H1 (cell line): ENCODE data around the gene DPH1. TPM values are rescaled to one million over a fixed set of nuclear protein-coding genes. Genes with fewer than 3 reads are reported as not detected.

Source experiments
- CTCF ChIA-PET: fragments of 300-600 bp; sonication (Branson Sonifier 250); formaldehyde crosslinking; loops from one replicate; lab custom pipeline; 2021; ENCODE audit not compliant: partially characterized antibody; lab: Charles Lee
- POLR2A ChIA-PET: fragments of 300-600 bp; sonication (Branson Sonifier 250); formaldehyde crosslinking; loops from one replicate; lab custom pipeline; 2021; ENCODE audit warnings: inconsistent platforms; ENCODE audit not compliant: partially characterized antibody; lab: Charles Lee
- DNase-seq, 2 experiments: peaks; one replicate each; pipeline versions ENCODE4 v3.0.0 to v3.0.0-alpha.2; 2010 to 2022; ENCODE audit warnings: low spot score in 2 of 2, low read depth in 1 of 2, mixed read lengths in 1 of 2
- FAIRE-seq: peaks from 2 replicates; lab custom pipeline; 2011; peaks lifted over from hg19 to GRCh38; lab: Jason Lieb, UNC
- H2AFZ ChIP-seq: 2 replicates; pipeline ENCODE4 v1.8.1; 2012; ENCODE audit warnings: low read length, inconsistent platforms
- H2AK5ac ChIP-seq: 2 replicates; pipeline ENCODE4 v1.6.1; 2013; ENCODE audit warnings: low read depth, low read length
- H2BK120ac ChIP-seq: replicated peaks from 2 replicates; pipeline ENCODE3; 2013; ENCODE audit warnings: low read depth, low read length, inconsistent platforms
- H2BK12ac ChIP-seq: 2 replicates; pipeline ENCODE4 v1.6.1; 2013; ENCODE audit warnings: low read depth, low read length
- H2BK15ac ChIP-seq: 2 replicates; pipeline ENCODE4 v1.6.1; 2013; ENCODE audit warnings: low read length
- H2BK20ac ChIP-seq: 2 replicates; pipeline ENCODE4 v1.6.1; 2013; ENCODE audit warnings: low read length
- H2BK5ac ChIP-seq: 2 replicates; pipeline ENCODE4 v1.6.1; 2013; ENCODE audit warnings: low read depth, low read length
- H3K14ac ChIP-seq: 2 replicates; pipeline ENCODE4 v1.6.1; 2013; ENCODE audit warnings: inconsistent platforms; ENCODE audit not compliant: insufficient read length
- H3K18ac ChIP-seq: 2 replicates; pipeline ENCODE4 v1.6.1; 2013; ENCODE audit warnings: low read length; ENCODE audit errors: extremely low read depth
- H3K23ac ChIP-seq: 2 replicates; pipeline ENCODE4 v1.6.1; 2013; ENCODE audit warnings: inconsistent platforms; ENCODE audit not compliant: insufficient read length
- H3K23me2 ChIP-seq: 2 replicates; pipeline ENCODE4 v1.6.1; 2013; ENCODE audit warnings: low read depth, low read length
- H3K27ac ChIP-seq: 2 replicates; pipeline ENCODE4 v1.6.1; 2011; ENCODE audit warnings: low read depth, low read length, inconsistent platforms
- H3K27me3 ChIP-seq, 4 experiments: replicated peaks in 1 of 4; 1 replicate in 1 of 4; 2 replicates in 3 of 4; pipeline versions ENCODE4 v1.6.1 to v1.8.1; 2011 to 2013; ENCODE audit warnings: low read length in 3 of 4, mild to moderate bottlenecking in 3 of 4, inconsistent platforms in 2 of 4, mixed read lengths in 2 of 4, moderate library complexity in 1 of 4; ENCODE audit not compliant: control insufficient read depth in 3 of 4, insufficient read depth in 3 of 4; ENCODE audit errors: extremely low read depth in 1 of 4
- H3K36me3 ChIP-seq, 4 experiments: 2 replicates each; pipeline versions ENCODE4 v1.6.1 to v1.8.1; 2011 to 2013; ENCODE audit warnings: mild to moderate bottlenecking in 4 of 4, low read length in 3 of 4, moderate library complexity in 2 of 4, control low read depth in 1 of 4, inconsistent platforms in 1 of 4; ENCODE audit not compliant: insufficient read depth in 4 of 4, control insufficient read depth in 2 of 4
- H3K4ac ChIP-seq: replicated peaks from 2 replicates; pipeline ENCODE3; 2013; ENCODE audit warnings: low read length, low read depth, mixed read lengths, inconsistent platforms; ENCODE audit not compliant: insufficient read length
- H3K4me1 ChIP-seq, 4 experiments: replicated peaks in 1 of 4; 1 replicate in 1 of 4; 2 replicates in 3 of 4; pipeline versions ENCODE4 v1.6.1 to v1.8.1; 2011 to 2013; ENCODE audit warnings: low read length in 3 of 4, inconsistent platforms in 2 of 4, mixed read lengths in 1 of 4; ENCODE audit not compliant: insufficient read depth in 4 of 4, control insufficient read depth in 3 of 4
- H3K4me2 ChIP-seq, 2 experiments: 2 replicates each; pipeline versions ENCODE4 v1.6.1 to v1.8.1; 2011 to 2013; ENCODE audit warnings: low read depth in 2 of 2, low read length in 2 of 2, control low read depth in 1 of 2, inconsistent platforms in 1 of 2, mild to moderate bottlenecking in 1 of 2; ENCODE audit not compliant: insufficient read depth in 1 of 2
- H3K4me3 ChIP-seq, 4 experiments: fragments of 200-600, 300-600 bp in 1 of 4; sonication (generic), shearing (Covaris generic), sonication (Bioruptor Twin) in 1 of 4; 2 replicates each; pipeline versions ENCODE4 v1.5.1 to v1.8.1; 2011 to 2016; ENCODE audit warnings: low read length in 4 of 4, low read depth in 3 of 4, control low read depth in 2 of 4, inconsistent platforms in 2 of 4, mild to moderate bottlenecking in 2 of 4, mixed read lengths in 1 of 4, moderate library complexity in 1 of 4; ENCODE audit not compliant: insufficient read depth in 2 of 4; ENCODE audit errors: extremely low read depth in 1 of 4
- H3K56ac ChIP-seq: replicated peaks from 2 replicates; pipeline ENCODE3; 2013; ENCODE audit warnings: low read depth, mild to moderate bottlenecking, mixed read lengths, low read length, inconsistent platforms; ENCODE audit not compliant: insufficient read length
- H3K79me1 ChIP-seq: 2 replicates; pipeline ENCODE4 v1.6.1; 2013; ENCODE audit warnings: low read depth, low read length, control low read depth
- H3K79me2 ChIP-seq, 2 experiments: 2 replicates each; pipeline versions ENCODE4 v1.6.1 to v1.8.1; 2012 to 2013; ENCODE audit warnings: low read length in 2 of 2, mild to moderate bottlenecking in 2 of 2, inconsistent platforms in 1 of 2; ENCODE audit not compliant: insufficient read depth in 2 of 2, control insufficient read depth in 1 of 2
- H3K9ac ChIP-seq, 4 experiments: replicated peaks in 1 of 4; 1 replicate in 1 of 4; 2 replicates in 3 of 4; pipeline versions ENCODE4 v1.6.1 to v1.8.1; 2011 to 2013; ENCODE audit warnings: low read depth in 3 of 4, low read length in 3 of 4, control low read depth in 2 of 4, mild to moderate bottlenecking in 2 of 4, moderate library complexity in 2 of 4, inconsistent platforms in 1 of 4; ENCODE audit errors: extremely low read depth in 1 of 4
- H3K9me3 ChIP-seq, 2 experiments: 2 replicates each; pipeline versions ENCODE4 v1.6.1 to v1.8.1; 2012 to 2013; ENCODE audit warnings: mild to moderate bottlenecking in 2 of 2, moderate library complexity in 2 of 2, control low read depth in 1 of 2, inconsistent platforms in 1 of 2, low read depth in 1 of 2, low read length in 1 of 2, mixed read lengths in 1 of 2; ENCODE audit not compliant: insufficient read depth in 2 of 2
- H4K20me1 ChIP-seq, 2 experiments: replicated peaks in 1 of 2; 2 replicates each; pipeline versions ENCODE3 to v1.8.1; 2011 to 2013; ENCODE audit warnings: inconsistent platforms in 2 of 2, low read length in 2 of 2, mild to moderate bottlenecking in 1 of 2; ENCODE audit not compliant: insufficient read depth in 2 of 2, control insufficient read depth in 1 of 2
- H4K5ac ChIP-seq: 2 replicates; pipeline ENCODE4 v1.6.1; 2013; ENCODE audit warnings: low read length, low read depth, mixed read lengths, inconsistent platforms; ENCODE audit not compliant: insufficient read length
- H4K8ac ChIP-seq: 2 replicates; pipeline ENCODE4 v1.8.0; 2013; ENCODE audit warnings: mild to moderate bottlenecking, moderate library complexity, low read length, inconsistent platforms; ENCODE audit not compliant: insufficient read depth; ENCODE audit errors: extremely low read depth
- H4K91ac ChIP-seq: replicated peaks from 2 replicates; pipeline ENCODE3; 2013; ENCODE audit warnings: low read length, mixed read lengths, inconsistent platforms; ENCODE audit not compliant: insufficient read length
- ATF2 ChIP-seq: IDR thresholded peaks from 2 replicates; pipeline ENCODE4 v1.6.1; 2012; ENCODE audit warnings: low read length, inconsistent platforms
- JUN ChIP-seq: IDR thresholded peaks from 2 replicates; pipeline ENCODE4 v1.6.1; 2011; ENCODE audit warnings: low read depth, mild to moderate bottlenecking, improper control_type of control experiment, low read length
- SRF ChIP-seq: IDR thresholded peaks from 2 replicates; pipeline ENCODE4 v1.6.1; 2011; ENCODE audit warnings: mild to moderate bottlenecking, low read depth, low read length, moderate library complexity
- TAF7 ChIP-seq: optimal IDR thresholded peaks from 2 replicates; pipeline ENCODE3; 2011; ENCODE audit warnings: low read depth, mild to moderate bottlenecking, inconsistent platforms, low read length, moderate library complexity, borderline replicate concordance
- WGBS, 2 experiments: shearing (Covaris generic) in 1 of 2; methylation state at CpG; one replicate each; pipeline versions ENCODE4 v1.1.6 to v1.1.7; 2013 to 2015; ENCODE audit warnings: low lambda C conversion rate in 2 of 2, mixed read lengths in 2 of 2, inconsistent platforms in 1 of 2, low coverage in 1 of 2, missing lambda C conversion rate in 1 of 2; ENCODE audit not compliant: insufficient replicate concordance in 2 of 2, insufficient coverage in 1 of 2, insufficient read length in 1 of 2; ENCODE audit errors: extremely low coverage in 1 of 2, missing lambda C conversion rate in 1 of 2; 5-methylcytosine and 5-hydroxymethylcytosine counted together
- polyA plus RNA-seq, 7 experiments: library from polyadenylated mRNA; depleted of rRNA in 3 of 7; stranded (reverse) in 5 of 7; unstranded in 2 of 7; fragments of >200 nt in 5 of 7; fragments of 200-250 nt in 2 of 7; gene quantifications; 1 replicate in 5 of 7; 2 replicates in 1 of 7; 4 replicates in 1 of 7; pipeline versions ENCODE4 v1.2.1 to v1.2.3, GENCODE V29; 2011 to 2013; ENCODE audit warnings: missing spikeins in 2 of 7, mixed read lengths in 2 of 7
- total RNA-seq: library from RNA; stranded (reverse); fragmentation: NEBNext Ultra II Directional; extraction: Animal tissue kit (Norgen Biotek cat#: 25700); gene quantifications from 2 replicates; pipeline ENCODE4 v1.2.1, GENCODE V29; 2021

The DPH1 gene
- total and polyA plus RNA-seq, 2 of the 8 experiments (the other 6 are each of a cell fraction or from before 2014, with no cell fraction given) = 24.9 to 30.0 TPM

DNA sequence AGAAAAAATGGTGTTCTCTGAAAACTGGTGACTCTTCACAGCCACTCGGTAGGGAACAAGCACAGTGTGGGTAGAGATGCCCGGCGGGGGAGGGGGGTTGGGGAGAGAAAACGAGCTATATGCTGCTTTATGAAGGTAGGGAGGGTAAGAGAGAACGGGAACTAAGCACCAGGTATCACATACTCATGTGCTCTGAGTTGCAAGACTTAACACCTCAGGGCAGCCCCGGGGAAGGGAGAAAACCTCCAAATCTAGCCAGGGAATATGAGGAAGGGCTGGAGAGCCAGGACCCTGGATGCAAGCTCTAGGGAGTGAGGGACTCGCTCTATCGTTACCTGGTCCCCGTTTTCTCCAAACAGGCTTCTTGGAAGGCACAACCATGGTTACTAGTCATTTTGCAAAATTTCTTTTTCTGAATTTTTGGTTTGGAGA is 60.3 kb downstream of the DPH1 start:
- Histone ChIP-seq H3K18ac (no peak overlapping the region), H2BK12ac (no peak overlapping the region), H3K14ac (no peak overlapping the region), H4K8ac (no peak overlapping the region), H2BK20ac (no peak overlapping the region), H3K9ac (no peak overlapping the region), H3K79me1 (no peaks in the 10 kb centered on the region), H3K4ac (no peak overlapping the region), H3K56ac (no peak overlapping the region), H3K36me3 (no peaks in the 10 kb centered on the region), H4K20me1 (peaks cover 0 to 7% of the 10 kb centered on the region in 2 experiments), H3K79me2 (no peaks in the 10 kb centered on the region), H2AK5ac (no peak overlapping the region), H3K27ac (no peak overlapping the region), H4K5ac (no peak overlapping the region), H4K91ac (no peak overlapping the region), H3K27me3 (no peaks in the 10 kb centered on the region), H3K9me3 (no peaks in the 10 kb centered on the region), H3K4me2 (0 out of 4 replicates have a peak overlapping the region, but pooled peaks of 1 of the 2 experiments have one; percentile 8), H3K4me3 (no peak overlapping the region), H2AFZ (no peak overlapping the region), H3K23me2 (no peaks in the 10 kb centered on the region), H2BK15ac (no peak overlapping the region), H2BK120ac (no peak overlapping the region), H3K23ac (no peak overlapping the region), H3K4me1 (peaks cover 0 to 15% (median 5%) of the 10 kb centered on the region in 4 experiments; a peak in 5 of 7 replicates), H2BK5ac (no peak overlapping the region)
- WGBS, 2 experiments = 85% methylated on average over 9 of the region's 9 CpGs; no CpG with 5 or more reads in 1 of the 2 experiments
- TF ChIP-seq SRF (no peak), JUN (no peak), TAF7 (no peak), ATF2 (no peak)
- FAIRE-seq (no peak), DNase-seq (no peak)
- POLR2A ChIA-PET = interaction anchor here (1.1 to 1.2 kb wide), 2 partner anchors 29 to 100 kb away, joined by 3 to 4 read pairs; no protein-coding TSS in a partner anchor
- CTCF ChIA-PET = interaction anchor here (1.1 to 3.4 kb wide), 15 partner anchors 9 to 155 kb away, joined by 3 to 23 read pairs (median 4); no protein-coding TSS in a partner anchor
